ENCODE data around the gene GALM.
"Not testable (repeated sequence)": the region's sequence is repeated elsewhere in the genome, so short reads cannot be mapped to it uniquely, and the experiment has no call there.

GALM gene

DNA sequence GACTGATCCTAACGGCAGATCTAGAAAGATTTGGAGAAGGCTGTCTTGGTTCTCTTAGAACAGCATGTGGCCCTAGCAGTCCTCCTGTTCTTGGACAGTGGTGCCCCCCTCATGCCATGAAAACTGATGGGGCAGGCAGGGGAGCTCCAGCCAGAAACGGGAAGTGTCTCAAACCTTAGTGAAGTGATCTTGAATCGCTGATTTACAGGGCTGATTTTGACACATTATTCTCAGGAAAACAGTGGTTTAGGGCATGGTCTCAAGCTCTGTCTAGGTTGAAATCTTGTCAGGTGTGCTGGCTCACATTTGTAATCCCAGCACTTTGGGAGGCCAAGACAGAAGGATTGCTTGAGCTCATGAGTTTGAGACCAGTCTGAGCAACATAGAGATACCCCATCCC, 47.4 kb downstream of the GALM start:
- no peak for DNase-seq

DNA sequence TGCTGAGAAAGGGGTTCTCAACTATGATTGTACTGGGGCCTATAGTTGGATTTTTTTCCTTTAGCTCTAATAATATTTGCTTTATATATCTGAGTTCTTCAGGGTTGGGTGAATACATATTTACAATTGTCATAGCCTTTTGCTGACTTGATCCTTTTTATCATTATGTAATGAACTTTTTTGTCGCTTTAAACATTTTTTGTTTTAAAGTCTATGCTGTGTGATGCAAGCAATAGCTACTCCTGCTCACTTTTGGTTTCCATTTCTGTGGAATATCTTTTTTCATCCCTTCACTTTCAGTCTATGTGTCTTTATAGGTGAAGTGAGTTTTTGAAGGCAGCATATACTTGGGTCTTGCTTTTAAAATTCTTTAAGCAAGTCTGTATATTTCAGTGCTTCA, 49.0 kb downstream of the GALM start:
- not testable (repeated sequence) for DNase-seq

DNA sequence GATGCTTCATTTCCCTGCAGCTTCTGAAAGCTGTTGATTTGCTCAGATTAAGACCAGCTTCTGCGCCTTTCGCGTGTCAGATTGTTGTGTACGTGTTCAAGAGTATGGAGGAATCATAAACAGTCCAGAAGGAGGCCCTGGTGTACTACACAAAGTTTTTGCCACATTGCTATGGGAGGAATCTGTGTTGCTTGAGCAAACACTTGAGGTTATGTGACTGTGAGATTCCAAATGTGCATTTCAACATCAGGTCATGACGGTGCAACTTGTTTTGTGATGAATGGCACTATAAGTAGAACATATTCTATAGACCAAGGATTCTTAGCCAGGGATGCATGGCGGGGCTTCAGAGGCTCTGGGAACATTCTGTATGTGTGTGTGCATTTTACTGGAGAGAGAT, 50.3 kb downstream of the GALM start:
- no peak for DNase-seq

DNA sequence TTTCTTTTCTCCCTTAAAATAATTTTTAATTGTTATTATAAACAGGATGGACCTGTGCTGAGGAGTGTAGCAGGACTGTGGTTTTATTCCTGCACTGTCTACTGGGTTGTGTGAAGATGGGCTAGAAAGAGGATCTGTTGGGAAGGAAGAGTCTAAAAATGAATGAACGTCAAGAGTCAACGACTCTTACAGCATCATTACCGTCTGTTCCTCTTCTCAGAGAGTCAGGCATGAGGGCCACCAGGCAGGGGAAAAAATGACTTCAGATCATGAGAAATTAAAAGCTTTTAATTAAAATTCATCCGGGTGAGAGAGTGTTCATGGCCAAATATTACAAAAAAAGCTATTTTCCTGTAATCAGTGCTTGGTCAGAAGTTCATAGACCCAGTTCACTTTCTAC, 52.7 kb downstream of the GALM start:
- DNase-seq = no peak

DNA sequence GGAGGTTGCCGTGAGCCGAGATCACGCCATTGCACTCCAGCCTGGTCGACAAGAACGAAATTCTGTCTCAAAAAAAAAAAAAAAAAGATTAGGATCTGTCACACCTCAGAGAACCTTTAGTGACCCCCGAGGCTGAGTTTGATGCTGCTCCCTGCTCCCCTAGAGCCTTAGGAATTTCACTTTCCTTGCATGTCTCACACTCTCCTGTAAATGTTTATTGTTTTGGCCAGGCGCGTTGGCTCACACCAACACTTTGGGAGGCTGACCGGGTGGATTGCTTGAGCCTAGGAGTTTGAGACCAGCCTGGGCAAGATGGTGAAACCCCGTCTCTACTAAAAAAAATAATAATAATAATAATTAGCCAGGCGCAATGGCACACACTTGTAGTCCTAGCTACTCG, 53.8 kb downstream of the GALM start:
- DNase-seq = no peak

DNA sequence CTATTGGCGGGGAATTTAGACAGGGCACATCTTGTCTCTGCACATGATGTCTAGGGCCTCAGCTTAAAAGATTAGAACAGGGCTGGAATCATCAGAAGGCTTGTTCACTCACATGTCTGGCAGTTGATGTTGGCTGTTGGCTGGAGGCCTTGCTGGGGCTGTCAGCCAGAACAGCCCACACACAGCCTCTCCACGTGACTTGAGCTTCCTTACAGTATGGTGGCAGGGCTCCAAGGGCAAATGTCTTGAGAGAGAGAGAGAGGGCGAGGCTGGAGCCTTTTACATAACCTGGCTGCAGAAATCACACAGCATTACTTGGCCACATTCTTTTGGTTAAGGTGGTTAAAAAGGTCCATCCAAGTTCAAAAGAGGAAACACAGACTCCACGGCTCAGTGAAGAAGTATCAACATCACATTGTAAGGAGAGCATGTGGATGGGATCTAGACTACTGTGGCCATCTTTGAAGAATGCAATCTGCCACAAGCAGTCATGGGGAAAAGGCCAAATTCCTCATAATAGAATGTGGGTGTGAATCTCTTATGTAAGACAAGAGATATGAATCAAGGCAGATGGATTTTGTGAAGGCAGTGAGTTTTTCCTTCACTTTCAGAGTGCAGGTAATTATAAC, 54.8 kb downstream of the GALM start:
- DNase-seq = no peak

DNA sequence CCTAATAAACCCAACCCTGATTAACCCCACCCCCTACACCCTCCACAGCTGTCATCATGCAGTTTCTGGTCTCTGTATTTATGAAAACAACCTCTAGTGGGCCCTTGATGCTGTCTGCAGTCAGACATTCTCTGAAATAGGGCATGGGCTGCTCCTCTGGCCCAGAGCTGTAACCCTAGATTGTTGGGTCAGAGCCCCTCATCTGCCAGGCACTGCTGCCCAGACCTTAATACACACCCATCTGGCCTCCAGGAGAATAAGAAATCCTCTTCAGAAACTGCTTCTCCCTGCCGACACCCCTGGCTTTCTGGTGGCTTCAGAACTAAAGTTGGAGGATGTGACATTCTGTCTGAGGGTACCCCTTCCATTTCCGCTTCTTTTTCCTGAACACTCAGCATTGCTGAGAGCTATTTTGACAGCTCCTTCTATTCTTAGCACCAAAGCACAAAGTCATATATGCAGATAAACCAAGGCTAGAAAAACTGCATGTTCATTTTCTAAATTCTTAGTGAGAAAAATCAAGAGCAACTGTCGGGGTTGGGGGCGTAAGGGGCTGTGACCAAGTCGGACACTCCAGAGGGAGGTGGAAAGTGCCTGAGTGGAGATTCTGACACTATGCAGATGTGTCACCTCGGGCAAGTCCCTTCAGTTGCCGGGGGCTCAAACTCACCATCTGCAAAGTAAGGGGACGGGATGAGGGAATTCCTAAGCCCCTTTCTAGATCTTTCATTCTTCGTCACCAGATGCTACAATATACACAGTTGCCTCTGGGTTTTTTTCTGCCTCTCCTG, 56.6 kb downstream of the GALM start:
- DNase-seq = no peak

DNA sequence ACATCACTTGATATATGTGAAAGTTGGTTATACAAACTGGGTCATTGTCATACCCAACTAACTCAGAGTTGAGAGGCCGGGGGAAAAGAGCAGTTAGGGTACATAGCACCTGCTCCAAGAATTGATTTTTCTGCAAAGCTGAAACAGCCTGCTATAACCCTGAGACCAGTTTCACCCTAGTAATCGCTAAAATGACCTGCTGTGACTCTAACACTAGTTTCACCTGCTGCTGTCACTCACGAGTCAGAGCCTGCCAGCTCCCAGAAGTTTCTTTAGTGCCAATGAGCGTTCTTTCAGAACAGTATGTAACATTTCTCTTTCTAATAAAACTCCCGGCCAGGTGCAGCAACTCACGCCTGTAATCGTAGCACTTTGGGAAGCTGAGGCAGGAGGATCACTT, 57.3 kb downstream of the GALM start:
- DNase-seq = no peak

DNA sequence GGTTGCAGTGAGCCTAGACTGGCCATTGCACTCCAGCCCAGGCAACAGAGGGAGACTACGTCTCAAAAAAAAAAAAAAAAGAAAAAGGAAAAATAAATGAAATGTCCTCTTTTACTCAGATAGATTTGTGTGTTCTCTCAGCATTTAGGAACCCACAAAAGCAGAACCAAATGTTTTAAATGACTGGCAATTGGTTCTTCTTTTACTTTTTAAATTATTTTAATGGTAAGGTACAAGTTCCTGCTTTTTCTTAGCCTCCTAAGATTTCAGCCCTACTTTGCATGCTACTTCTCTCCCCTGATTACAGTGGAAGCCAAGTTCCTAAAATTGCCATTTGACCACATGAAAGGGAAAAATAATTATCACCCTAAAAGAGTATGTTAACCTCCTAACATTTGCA, 61.7 kb downstream of the GALM start:
- DNase-seq = no peak

DNA sequence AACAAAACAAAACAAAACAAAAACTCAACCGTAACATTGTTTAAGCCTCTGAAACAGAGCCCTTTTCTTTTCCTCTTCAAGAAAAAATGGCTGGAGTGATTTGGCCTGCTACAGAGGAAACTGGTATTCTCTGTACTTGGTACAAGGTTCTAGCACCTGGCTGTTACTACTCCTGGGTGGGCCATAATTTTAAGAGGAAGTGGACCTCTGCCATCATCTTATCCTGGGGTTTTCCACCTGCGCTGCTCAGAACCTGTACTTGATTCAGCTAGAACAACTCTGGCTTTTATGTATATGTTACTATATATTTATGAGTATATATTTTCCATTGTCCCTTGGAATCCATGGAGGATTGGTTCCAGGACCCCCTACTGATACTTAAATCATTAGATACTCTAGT, 62.8 kb downstream of the GALM start:
- DNase-seq = no peak

DNA sequence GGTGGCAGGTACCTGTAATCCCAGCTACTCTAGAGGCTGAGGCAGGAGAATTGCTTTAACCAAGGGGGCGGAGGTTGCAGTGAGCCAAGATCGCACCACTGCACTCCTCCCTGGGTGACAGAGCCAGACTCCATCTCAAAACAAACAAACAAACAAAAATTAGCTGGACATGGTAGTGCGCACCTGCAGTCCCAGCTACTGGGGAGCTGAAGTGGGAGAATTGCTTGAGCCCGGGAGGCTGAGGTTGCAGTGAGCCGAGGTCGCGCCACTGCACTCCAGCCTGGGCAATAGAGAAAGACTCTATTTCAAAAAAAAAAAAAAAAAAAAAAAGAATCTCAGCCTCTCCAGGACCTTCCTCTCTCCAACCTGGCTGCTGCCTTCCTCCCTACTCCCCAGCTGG, 65.2 kb downstream of the GALM start:
- DNase-seq = no peak

DNA sequence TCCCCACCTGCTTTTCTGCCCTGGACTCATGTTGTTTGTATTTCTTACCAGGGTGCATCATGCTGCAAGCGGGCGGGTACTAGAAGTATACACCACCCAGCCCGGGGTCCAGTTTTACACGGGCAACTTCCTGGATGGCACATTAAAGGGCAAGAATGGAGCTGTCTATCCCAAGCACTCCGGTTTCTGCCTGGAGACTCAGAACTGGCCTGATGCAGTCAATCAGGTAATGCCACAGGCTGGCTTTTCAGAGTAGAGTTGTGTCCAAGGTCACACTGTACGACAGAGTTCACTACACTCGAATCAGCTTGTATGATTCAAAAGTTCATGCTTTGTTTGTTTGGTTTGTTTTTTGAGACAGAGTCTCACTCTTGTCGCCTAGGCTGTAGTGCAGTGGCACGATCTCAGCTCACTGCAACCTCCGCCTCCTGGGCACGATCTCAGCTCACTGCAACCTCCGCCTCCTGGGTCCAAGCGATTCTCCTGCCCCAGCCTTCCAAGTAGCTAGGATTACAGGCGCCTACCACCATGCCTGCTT, 65.8 kb downstream of the GALM start:
- no peak for DNase-seq

DNA sequence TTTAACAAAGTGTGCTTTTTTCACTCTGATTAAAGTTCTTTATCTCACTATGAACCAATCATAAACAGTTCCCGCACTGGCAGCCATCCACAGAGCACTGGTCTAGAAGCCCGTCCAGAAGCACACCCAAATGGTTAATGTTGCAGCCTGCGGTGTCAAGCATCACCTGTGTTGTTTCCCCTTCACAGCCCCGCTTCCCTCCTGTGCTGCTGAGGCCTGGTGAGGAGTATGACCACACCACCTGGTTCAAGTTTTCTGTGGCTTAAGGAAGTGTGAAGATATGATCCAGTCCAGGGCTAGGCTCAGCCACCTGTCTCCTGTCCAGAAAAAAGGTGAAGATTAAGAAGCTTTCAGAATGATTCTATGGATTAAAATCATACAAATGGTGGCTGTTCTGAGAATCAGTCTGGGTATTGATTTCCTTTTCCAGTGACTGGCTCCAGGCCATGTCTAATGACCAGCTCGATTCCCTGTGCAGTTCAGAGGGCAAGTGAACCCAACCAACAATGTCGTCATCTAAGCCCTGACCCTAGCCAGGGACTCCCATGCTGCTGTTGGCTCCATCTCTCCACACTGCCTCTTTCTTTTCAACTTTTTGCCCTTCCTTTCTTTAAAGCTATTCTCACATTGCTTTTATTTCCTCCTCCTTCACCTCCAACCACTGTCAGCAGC, 67.5 kb downstream of the GALM start:
- no peak for DNase-seq

DNA sequence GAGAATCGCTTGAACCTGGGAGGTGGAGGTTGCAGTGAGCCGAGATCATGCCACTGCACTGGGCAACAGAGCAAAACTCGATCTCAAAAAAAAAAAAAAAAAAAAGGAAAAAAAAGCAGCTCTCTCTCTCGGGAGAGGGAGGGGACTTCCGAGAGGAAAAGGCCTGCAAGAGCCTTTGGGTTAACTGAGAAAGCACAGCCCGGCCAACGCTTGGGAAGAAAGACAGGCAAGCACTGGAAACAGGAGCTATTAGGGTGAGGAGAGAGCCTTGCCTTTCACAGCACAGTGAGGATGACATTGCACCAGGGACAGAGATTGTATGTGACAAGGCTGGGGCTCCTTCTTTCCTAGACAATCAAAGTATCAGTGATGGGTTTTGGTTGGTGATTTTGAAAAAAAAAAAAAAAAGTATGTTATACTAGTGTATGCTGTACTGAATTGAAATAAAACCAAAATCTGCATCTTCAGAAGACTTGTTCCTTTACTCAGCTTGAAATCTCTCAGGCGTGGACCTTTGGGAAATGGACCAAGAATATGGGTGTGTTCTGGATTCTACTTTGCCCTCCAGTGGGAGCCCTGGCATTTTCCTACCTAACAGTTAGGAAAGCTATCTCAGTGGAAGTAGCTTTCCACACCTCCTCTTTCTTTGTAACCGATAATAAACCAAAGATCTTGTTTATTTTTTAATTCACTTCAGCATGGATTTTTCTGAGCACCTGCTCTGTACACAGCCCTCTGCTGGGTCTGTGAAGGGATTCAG, 68.6 kb downstream of the GALM start:
- no peak for DNase-seq

DNA sequence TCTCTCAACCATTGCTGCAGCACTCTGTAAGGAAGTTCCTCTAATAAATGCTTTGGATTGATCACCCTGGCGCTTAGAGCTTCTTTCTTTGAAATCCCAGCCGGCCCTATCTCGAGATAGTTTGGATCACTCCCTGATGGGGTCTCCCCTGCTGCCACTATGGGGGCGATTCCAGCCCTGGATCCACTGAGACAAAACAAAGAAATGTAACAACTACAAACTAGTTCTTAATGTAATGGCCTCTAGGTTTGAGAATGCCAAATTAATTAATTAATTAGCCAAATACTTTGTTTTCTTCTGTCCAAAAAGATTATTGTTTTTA, 70.0 kb downstream of the GALM start:
- no peak for DNase-seq

DNA sequence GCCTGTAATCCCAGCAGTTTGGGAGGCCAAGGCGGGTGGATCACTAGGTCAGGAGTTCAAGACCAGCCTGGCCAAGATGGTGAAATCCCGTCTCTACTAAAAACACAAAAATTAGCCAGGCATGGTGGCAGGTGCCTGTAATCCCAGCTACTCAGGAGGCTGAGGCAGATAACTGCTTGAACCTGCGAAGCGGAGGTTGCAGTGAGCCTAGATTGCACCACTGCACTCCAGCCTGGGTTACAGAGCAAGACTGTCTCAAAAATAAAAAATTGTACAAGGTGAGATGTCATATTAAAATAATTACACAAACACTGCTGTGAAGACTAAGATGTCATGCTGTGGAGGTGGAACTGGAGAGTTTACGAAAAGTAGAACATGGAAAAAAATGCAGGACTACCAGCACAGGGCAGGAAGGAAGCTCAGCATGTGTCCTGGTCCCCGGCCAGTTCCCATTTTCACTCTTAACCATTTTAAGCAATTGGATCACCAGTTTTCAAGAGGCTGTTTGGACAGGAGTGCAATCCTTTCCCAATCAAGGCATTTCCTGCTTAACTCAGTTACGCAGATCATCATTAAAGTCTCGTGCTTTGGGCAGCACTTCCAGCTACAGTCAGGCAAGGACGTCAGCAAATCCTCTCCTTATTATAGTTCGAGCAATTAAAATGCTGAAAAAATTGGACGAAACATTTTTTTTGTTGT, 71.2 kb downstream of the GALM start:
- not testable (repeated sequence) for DNase-seq

DNA sequence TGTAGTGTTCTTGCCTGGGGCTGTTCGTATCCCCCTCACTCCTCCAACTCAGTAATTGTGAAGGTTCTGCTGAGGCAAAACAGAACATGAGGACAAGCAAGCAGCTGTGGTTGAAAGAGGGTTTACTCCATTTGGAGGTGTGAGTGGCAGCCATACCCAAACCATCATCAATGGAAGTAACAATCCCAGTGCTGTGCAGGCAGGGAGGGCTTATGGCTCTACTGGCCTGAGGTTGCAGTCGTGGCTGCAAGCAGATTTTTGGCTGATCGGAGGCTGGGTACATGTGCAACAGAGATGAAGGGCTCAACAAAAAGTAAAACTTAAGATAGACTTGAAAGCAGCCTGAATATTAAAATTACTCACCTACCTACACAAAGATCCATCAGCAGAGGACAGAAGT, 72.0 kb downstream of the GALM start:
- no peak for DNase-seq

DNA sequence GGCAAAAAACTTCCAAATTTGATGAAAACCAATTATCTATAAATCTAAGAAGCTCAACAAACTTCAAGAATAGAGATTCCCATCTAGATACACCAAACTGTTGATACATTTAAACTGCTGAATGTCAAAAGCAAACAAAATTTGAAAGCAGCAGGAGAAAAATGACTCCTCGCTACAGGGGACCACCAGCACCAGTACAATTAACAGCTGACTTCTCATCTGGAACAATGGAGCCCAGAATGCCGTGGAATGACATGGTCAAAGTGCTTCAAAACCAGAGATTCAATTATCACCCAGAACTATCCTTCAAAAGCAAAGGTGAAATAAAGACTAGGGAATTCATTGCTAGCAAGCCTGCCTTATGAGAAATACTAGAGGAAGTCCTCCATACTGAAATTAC, 73.6 kb downstream of the GALM start:
- no peak for DNase-seq

DNA sequence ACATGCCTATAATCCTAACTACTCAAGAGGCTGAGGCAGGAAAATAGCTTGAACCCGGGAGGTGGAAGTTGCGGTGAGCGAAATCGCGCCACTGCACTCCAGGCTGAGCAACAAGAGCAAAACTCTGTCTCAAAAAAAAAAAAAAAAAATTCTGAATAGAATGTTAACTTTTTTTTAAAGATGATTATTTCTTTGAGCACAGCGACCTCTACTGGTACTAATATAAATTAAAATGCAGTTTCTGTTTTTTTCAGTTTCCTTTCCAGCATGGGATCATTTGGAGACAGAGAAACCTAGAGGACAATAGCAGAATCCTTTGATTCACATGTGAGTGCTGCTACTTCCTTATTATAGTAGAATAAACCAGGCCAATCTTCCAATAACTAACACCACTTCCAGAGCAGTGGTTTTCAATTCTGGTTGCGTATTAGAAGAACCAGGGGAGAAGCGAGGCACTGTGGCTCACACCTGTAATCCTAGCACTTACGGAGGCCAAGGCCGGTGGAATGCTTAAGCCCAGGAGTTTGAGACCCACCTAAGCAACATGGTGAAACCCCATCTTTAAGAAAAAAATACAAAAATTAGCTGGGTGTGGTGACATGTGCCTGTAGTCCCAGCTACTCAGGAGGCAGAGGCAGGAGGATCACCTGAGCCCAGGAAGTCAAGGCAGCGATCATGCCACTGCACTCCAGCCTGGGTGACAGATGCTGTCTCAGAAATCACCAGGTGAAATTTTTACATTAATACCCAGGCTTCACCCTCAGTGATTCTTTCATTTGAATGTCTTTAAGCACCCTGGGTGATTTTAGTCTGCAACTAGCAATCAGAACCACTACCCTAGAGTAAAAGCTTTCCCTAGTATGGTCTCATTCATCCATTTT, 75.2 kb downstream of the GALM start:
- DNase-seq = peak in 1 of 3 experiments; percentile 30

DNA sequence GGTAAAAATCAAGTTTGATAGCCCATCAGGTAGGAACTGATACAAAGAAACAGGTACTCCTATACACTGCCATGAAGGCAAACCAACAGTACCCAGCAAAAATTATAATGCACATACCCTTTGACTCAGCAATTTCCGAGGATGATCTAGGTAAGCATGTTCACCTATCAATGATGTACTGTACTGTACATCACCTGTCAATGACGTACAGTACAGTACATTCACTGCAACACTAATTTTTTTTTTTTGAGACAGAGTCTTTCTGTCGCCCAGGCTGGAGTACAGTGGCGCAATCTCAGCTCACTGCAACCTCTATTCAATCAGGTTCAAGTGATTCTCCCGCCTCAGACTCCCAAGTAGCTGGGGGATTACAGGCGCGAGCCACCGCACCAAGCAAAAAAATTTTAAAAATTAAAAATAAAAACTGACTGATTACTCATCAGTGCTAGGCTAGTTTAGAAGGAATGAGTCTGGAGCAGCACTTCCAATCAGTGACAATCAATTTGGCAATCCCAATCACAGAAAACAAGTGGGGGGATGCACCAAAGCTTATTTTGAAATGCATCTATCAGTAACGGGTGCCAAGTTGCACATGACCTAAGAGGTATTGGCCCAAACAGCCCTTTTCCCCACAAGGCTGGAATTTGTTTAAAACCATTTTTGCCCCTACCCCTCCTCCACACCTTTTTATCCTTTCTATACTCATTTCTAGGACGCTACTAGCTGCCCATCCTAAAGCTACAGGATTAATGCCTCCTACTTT, 77.1 kb downstream of the GALM start:
- no peak for DNase-seq
